Psoas muscle (tissue), 8 donors: ENCODE measurements around the gene TGM2. TPM values are rescaled to one million over a fixed set of nuclear protein-coding genes. Genes with fewer than 3 reads are reported as not detected.

Experiments
- ATAC-seq, 4 donors: fragments of 200-7000 bp; cut with Tn5 transposase; one replicate each; pipeline ENCODE4 v1.9.1; 2020; ENCODE audit warnings: moderate library complexity in 3 of 4, mild to moderate bottlenecking in 2 of 4
- DNase-seq, 2 donors: peaks; one replicate each; pipeline ENCODE4 v3.0.0-alpha.2; 2020
- H3K27ac ChIP-seq: fragments of 200-600 bp; one replicate; pipeline ENCODE4 v1.8.0; 2022
- H3K27me3 ChIP-seq, 3 donors: fragments of 200-600 bp in 1 of 3; one replicate each; pipeline versions ENCODE4 v1.6.1 to v1.8.0; 2013 to 2022; ENCODE audit warnings: low read length in 2 of 3, mild to moderate bottlenecking in 2 of 3, moderate library complexity in 1 of 3; ENCODE audit not compliant: insufficient read depth in 3 of 3
- H3K36me3 ChIP-seq, 2 donors: fragments of 200-600 bp in 1 of 2; one replicate each; pipeline versions ENCODE4 v1.6.1 to v1.8.0; 2013 to 2022; ENCODE audit warnings: low read depth in 1 of 2, mild to moderate bottlenecking in 1 of 2, moderate library complexity in 1 of 2; ENCODE audit not compliant: insufficient read depth in 1 of 2
- H3K4me1 ChIP-seq: fragments of 200-600 bp; one replicate; pipeline ENCODE4 v1.8.0; 2022
- H3K4me3 ChIP-seq: fragments of 200-600 bp; one replicate; pipeline ENCODE4 v1.8.0; 2022; ENCODE audit warnings: mild to moderate bottlenecking
- H3K9me3 ChIP-seq: fragments of 200-600 bp; one replicate; pipeline ENCODE4 v1.8.0; 2022
- WGBS, 3 donors: extraction: QIAGEN DNeasy Blood & Tissue Kit; methylation state at CpG; one replicate each; pipeline versions ENCODE4 v1.1.6 to v1.1.7; 2013; 5-methylcytosine and 5-hydroxymethylcytosine counted together
- intact Hi-C, 2 donors: fragments of 100-400 bp; cut with DNase I; formaldehyde crosslinking; loops; one replicate each; pipeline versions ENCODE4 v1.11.0 to v1.14.2; 2022
- polyA plus RNA-seq, 3 donors: library from polyadenylated mRNA; stranded (reverse); fragments of 200-250 nt; gene quantifications; one replicate each; pipeline ENCODE4 v1.2.3, GENCODE V29; 2013
- total RNA-seq, 4 donors: library from RNA; stranded (reverse); fragmentation: NEBNext Ultra II Directional in 2 of 4; extraction: Animal tissue kit (Norgen Biotek cat#: 25700) in 2 of 4; gene quantifications; one replicate each; pipeline versions ENCODE4 v1.2.1 to v1.2.4, GENCODE V29; 2021 to 2023
- TF ChIP-seq, protein P1 (sequence below): fragments of 200-600 bp; IDR thresholded peaks from one replicate; pipeline ENCODE4 v1.8.0; 2022; ENCODE audit warnings: antibody characterized with exemption
- donor health status: healthy with polysubstance abuse.
- donor health status: DM: no; HTN: no; CAD: no; lungs with moderate emphysema.
- donor health status: Bipolar disorder and iron deficiency.
- donor health status: healthy.
- donor health status: DM: yes; HTN: yes; CAD: no.
- donor health status: DM: no; HTN: no; CAD: no.
- donor health status: DM: no; HTN: no; CAD: no.
- donor health status: DM: yes; HTN: yes; CAD: no.

The TGM2 gene
- total and polyA plus RNA-seq, 7 donors: 23.6 to 235 (median 117) TPM

DNA sequence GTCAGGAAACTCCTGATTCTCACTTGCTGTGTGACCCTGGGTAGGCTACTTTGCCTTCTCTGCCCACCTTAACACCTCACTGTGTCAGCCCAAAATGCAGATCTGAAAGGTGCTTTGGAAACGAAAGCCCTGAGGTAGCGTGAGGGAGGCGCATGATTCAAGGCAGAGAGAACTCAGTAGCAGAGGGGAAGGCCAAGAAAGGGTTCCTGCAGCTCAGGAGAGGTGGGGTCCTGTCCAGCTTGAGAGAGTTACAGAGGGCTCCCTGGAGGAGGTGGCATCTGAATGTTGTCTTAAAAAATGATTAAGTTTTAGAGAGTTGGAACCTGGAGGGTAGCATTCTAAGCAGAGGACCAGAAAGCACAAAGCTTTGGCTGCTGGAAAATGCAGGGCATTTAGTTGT is 13.6 kb downstream of the TGM2 start:
- H3K4me3 ChIP-seq: no peak overlapping the region
- H3K27me3 ChIP-seq: no peaks in the 10 kb centered on the region
- H3K9me3 ChIP-seq: no peaks in the 10 kb centered on the region
- peaks cover 2 to 92% of the 10 kb centered on the region in 2 donors for H3K36me3 ChIP-seq
- intact Hi-C loops: no loop called here
- TF ChIP-seq, protein P1, sequence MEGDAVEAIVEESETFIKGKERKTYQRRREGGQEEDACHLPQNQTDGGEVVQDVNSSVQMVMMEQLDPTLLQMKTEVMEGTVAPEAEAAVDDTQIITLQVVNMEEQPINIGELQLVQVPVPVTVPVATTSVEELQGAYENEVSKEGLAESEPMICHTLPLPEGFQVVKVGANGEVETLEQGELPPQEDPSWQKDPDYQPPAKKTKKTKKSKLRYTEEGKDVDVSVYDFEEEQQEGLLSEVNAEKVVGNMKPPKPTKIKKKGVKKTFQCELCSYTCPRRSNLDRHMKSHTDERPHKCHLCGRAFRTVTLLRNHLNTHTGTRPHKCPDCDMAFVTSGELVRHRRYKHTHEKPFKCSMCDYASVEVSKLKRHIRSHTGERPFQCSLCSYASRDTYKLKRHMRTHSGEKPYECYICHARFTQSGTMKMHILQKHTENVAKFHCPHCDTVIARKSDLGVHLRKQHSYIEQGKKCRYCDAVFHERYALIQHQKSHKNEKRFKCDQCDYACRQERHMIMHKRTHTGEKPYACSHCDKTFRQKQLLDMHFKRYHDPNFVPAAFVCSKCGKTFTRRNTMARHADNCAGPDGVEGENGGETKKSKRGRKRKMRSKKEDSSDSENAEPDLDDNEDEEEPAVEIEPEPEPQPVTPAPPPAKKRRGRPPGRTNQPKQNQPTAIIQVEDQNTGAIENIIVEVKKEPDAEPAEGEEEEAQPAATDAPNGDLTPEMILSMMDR: no peak
- WGBS, 3 donors: 91 to 97% (median 92%) methylated on average over 3 of the region's 3 CpGs
- DNase-seq (no peak), ATAC-seq (no peak)
- peak overlapping the region; percentile 66 for H3K27ac ChIP-seq
- H3K4me1 ChIP-seq: peaks cover 12% of the 10 kb centered on the region

DNA sequence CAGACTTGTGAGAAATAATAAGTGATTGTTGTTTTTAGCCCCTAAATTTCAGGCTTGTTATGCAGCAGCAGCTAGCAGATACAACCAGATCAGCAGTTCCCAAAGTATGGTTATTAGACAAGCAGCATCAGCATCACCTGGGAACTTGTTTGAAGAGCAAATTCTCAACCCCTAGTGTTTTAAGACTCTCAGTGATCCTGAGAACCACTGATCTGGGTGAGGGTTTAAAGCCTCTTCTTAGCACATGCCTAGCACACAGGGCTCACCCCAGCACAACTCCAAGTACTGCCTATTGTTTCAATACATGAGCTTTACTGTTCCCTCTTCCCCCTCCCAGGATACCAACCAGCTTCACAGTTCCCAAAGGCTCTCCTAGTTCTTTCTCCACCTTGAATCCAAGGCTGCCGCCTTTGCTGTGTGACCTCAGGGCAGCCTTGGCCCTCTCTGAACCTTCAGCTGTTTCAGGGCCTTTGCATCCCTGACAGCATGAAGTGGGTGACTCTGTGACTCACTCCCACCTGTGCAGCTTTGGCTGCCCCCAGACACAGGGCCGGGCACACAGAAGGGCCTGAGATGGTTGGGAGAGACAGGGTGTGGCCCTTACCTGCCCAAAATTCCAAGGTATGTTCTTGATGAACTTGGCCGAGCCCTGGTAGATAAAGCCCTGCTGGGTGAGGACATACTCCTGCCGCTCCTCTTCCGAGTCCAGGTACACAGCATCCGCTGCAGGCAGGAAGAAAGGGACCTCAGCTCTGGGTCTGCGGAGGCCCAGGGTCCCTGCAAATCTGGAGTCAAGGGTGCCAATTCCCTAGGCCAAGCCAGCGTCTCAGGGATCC is 14.5 kb downstream of the TGM2 start:
- 96 to 97% (median 97%) methylated on average over 8 of the region's 8 CpGs for WGBS, 3 donors
- no peak for DNase-seq

DNA sequence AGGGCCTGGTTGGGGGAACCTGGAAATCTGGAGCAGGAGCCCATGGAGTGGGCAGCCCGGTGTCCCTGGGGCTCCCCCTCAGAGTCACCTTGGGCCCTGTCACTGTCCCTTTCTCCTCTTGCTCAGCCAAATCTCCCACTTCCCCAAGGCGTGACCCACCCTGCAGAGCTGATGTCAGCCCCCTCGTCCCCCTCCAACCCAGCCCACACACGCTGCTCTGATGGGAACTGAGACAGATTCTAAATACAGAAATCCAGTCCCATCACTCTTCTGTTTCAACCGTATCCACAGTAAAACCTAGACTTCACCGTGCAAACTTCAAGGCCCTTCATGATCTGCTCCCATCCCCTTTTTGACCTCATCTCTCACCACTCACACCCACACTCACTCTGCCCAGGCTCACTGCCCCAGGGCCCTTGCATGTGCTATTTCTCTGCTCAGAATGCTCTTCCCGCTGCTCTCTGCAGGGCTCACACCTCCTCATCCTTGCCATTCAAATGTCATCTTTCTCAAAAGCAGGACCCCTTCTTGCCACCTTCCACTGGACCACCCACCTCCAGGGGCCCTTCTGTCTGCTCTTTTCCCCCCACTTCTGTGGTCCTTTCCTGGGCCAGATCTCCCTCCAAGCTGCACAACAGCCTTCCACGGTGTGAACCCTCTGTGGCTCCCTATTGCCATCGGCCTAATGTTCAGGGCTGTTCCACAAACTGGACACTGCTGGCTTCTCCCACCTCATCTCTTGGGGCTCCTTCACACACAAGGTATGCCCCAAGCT is 16.6 kb downstream of the TGM2 start:
- Histone ChIP-seq H3K27ac (no peak overlapping the region), H3K36me3 (peaks cover 2 to 84% of the 10 kb centered on the region in 2 donors), H3K27me3 (no peaks in the 10 kb centered on the region), H3K4me1 (peaks cover 25% of the 10 kb centered on the region), H3K4me3 (no peak overlapping the region), H3K9me3 (no peaks in the 10 kb centered on the region)
- ATAC-seq (no peak), DNase-seq (peak in 1 of 2 donors; percentile 33)
- whole genome bisulfite sequencing, 3 donors: 91 to 94% (median 93%) methylated on average over 9 of the region's 9 CpGs
- intact Hi-C loops: loop anchor here in 1 of 2 donors (1.0 kb wide), 1 partner anchor 15 kb away; no protein-coding TSS in a partner anchor
- TF ChIP-seq, protein P1: no peak

More for the DNA sequence above, 14.5 kb downstream of the TGM2 start:
- no peak for ATAC-seq
- TF ChIP-seq, protein P1: no peak
- Histone ChIP-seq H3K9me3 (no peaks in the 10 kb centered on the region), H3K4me1 (peaks cover 12% of the 10 kb centered on the region), H3K4me3 (no peak overlapping the region), H3K27ac (no peak overlapping the region), H3K36me3 (peaks cover 2 to 91% of the 10 kb centered on the region in 2 donors), H3K27me3 (no peaks in the 10 kb centered on the region)
- intact Hi-C loops: no loop called here

DNA sequence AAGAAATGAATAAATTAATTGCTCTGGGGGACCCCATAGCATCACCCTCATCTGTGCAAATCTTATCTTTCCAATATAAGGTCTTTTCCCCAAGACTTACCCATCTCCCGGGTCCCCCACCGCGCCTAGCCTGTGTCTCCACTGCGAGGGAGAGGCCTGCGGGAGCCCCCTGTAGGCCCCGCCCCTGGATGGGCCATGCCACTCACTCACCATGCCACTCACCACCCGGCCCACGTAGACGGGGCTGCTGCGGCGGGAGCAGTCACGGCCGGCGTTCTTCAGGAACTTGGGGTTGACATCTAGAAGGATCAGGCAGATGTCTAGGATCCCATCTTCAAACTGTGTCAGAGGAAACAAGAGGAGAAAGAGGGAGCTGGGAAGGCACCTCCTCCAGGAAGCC is 17.3 kb downstream of the TGM2 start:
- WGBS, 3 donors: 92 to 96% (median 95%) methylated on average over 14 of the region's 14 CpGs
- Histone ChIP-seq H3K9me3 (no peaks in the 10 kb centered on the region), H3K27me3 (no peaks in the 10 kb centered on the region), H3K36me3 (peaks cover 2 to 85% of the 10 kb centered on the region in 2 donors), H3K4me1 (peaks cover 25% of the 10 kb centered on the region), H3K4me3 (no peak overlapping the region), H3K27ac (no peak overlapping the region)
- ATAC-seq (no peak), DNase-seq (peak in 1 of 2 donors; percentile 38)
- TF ChIP-seq, protein P1: no peak
- intact Hi-C loops: no loop called here
